Subcutaneous adipose tissue (tissue), 4 donors: ENCODE data around the gene FRMD4A. TPM values are rescaled to one million over a fixed set of nuclear protein-coding genes. Genes with fewer than 3 reads are reported as not detected.

ENCODE experiments used
- total RNA-seq, 4 donors: library from RNA; depleted of rRNA; stranded (reverse); fragments of >200 nt; gene quantifications; one replicate each; pipeline ENCODE4 v1.1.0, GENCODE V29; 2016
- TF ChIP-seq, protein P1 (sequence below): fragments of 450-650 bp; IDR thresholded peaks from one replicate; pipeline ENCODE4 v1.5.1; 2016; ENCODE audit warnings: low read depth, mild to moderate bottlenecking, control low read depth, antibody characterized with exemption, moderate library complexity

The FRMD4A gene
- total RNA-seq, 4 donors from 2014 or later, result 70.0 to 206 (median 81.4) TPM

DNA sequence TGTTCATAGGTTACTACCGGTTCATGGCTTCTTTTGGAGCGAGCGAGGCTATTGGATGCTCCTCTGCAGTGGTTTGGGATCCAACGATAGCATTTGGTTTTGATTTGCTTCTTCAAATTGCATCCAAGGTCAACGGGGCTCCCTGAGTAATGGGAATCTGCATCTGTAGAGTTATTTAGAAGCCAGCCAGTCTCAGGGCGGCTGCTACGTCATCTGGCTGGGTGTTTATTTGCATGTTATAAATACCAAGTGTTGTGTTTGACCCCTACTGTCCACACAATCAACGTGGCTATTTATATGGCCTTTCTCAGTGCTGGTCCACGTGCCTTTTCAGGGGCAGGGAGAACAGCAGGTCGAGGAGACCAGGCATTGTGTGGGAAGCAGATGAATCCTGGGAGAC, 606.2 kb downstream of the FRMD4A start:
- TF ChIP-seq, protein P1, sequence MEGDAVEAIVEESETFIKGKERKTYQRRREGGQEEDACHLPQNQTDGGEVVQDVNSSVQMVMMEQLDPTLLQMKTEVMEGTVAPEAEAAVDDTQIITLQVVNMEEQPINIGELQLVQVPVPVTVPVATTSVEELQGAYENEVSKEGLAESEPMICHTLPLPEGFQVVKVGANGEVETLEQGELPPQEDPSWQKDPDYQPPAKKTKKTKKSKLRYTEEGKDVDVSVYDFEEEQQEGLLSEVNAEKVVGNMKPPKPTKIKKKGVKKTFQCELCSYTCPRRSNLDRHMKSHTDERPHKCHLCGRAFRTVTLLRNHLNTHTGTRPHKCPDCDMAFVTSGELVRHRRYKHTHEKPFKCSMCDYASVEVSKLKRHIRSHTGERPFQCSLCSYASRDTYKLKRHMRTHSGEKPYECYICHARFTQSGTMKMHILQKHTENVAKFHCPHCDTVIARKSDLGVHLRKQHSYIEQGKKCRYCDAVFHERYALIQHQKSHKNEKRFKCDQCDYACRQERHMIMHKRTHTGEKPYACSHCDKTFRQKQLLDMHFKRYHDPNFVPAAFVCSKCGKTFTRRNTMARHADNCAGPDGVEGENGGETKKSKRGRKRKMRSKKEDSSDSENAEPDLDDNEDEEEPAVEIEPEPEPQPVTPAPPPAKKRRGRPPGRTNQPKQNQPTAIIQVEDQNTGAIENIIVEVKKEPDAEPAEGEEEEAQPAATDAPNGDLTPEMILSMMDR, result no peak

DNA sequence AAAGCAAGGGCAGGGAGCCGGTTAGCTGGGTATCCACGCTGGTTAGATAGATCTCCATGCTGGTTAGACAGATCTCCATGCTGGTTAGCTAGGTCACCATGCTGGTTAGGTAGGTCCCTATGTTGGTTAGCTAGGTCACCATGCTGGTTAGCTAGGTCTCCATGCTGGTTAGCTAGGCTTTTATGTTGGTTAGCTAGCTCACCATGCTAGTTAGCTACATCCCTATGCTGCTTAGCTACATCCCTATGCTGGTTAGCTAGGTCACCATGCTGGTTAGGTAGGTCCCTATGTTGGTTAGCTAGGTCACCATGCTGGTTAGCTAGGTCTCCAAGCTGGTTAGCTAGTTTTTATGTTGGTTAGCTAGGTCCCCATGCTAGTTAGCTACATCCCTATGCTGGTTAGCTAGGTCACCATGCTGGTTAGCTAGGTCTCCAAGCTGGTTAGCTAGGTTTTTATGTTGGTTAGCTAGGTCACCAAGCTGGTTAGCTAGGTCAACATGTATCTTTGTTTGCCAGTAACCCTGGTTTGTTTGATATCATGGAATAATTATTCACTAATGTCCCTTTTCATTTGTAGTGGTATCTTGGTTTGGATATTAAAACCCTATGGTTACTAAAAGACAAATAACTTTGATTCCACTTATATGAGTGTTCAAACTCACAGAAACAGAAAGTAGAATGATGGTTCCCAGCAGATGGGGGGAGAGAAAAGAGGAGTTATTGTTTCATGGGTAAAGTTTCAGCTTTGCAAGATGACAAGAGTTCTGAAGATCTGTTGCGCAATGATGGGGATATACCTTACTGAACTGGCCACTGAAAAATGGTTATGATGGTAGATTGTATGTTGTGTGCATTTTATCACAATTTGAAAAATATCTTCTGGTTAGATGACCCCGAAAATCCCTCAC, 607.7 kb downstream of the FRMD4A start:
- TF ChIP-seq, protein P1, result no peak

DNA sequence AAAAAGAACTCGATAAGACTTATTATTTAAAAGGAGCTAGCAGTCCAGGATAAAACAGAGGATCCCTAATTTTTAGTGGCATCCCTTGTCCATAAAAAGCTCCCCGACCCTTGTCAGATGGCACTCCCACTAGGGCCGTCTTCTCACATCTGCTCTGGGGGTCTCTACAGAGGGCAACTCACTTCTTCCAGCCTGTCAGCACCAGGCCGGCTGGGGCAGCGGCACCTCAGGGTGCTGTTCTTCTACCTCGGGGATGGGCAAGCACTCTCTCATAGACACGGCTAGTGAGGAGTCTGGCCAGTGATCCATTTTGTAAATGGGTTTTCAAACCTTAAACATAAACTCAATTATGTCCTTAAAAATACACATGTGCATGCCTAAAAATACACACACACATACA, 609.2 kb downstream of the FRMD4A start:
- TF ChIP-seq, protein P1, result no peak

DNA sequence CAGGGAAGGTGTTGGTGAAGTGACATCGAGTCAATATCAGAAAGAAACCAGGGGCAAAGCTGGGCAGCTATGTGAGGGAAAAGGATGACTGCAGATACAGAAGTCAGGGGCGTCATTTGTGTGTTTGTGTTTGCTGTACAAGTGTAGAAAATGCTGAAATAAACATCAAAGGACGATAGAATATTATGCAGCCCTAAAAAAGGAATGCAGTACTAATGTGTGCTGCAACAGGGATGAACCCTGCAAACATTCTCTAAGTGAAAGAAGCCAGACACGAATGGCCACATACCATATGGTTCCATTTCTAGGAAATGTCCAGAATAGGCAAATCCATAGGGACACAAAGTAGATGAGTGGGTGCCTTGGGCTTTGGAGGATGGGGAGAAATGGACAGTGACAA, 610.0 kb downstream of the FRMD4A start:
- TF ChIP-seq, protein P1, result no peak

DNA sequence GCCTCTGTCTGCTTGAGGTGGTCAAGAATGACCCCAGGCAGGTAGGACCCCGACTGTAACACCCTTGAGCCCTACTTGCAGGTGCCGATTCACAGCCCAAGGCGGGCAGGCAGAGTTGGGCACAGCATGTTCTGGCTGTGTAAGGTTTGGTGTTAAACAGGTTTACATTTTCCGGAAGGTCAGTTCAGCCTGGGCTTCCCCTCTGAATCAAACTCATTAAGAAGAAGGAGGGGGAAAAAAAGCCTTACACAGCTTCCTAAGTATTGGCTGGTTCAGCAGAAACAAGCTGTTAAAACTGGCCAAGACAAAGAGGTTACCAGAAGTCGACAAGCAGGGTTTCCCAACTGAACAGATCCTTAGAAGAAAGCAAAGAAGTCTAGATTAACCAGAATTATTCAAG, 611.3 kb downstream of the FRMD4A start:
- TF ChIP-seq, protein P1, result no peak

DNA sequence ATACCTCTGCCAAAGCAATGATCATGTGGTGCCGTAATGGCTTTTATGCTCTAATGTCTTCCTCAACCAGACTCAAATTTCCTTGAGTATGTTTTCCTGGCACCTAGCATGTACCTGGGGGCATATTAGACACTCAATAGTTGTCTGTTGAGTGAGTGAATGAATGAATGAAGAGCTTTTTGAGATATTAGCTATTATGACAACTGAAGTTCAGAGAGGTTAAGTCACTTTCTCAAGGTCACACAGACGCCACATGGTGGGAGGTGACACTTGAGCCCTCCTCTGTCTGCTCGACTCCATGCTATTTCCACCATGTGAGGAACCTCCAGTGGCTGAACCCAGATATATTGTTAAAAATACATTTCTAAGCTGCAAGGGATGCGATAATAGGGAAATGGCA, 611.9 kb downstream of the FRMD4A start:
- TF ChIP-seq, protein P1, result no peak

DNA sequence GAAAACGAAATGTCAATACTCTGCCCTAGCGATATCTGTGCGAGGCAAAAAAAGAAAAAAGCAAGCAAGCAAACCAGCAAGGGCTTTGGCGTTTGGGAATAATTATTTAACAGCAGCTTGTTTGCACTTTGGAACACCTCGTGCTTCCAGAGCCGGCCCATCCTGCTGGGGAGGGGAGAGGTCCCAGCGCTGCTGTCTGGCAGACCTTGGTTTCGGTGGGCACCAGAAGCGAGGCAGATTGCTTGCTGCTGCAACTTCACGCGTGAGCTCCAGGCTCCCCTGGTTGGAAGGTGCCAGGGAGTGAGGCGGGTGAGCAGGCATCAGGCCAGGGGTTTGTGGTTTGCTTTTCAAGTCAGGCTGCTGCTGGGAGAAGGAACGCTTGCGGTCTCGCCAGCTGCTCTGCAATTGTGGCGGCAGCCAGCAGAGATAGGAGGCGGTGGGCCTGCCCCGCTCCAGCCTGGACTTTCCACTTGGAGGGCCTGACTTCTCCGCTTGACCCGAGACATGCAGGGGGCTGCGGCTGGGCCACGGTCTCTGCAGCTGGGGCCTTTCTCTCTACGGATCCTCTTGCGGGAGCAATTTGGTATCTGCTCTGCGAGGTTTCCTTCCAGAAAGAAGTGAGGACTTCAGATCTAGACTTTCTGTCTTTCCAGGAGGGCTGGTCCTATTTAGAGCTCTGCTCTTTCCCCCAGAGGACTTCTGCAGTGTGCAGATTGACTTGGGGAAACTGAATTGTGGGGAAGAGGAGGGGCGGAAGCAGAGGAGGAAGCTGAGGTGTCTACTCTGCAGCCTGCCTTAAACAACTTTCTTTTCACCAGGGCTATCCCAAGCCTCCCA, 612.6 kb downstream of the FRMD4A start:
- TF ChIP-seq, protein P1, result no peak
